Measurements from ENCODE around the gene ARL14EPL.

ARL14EPL gene

DNA sequence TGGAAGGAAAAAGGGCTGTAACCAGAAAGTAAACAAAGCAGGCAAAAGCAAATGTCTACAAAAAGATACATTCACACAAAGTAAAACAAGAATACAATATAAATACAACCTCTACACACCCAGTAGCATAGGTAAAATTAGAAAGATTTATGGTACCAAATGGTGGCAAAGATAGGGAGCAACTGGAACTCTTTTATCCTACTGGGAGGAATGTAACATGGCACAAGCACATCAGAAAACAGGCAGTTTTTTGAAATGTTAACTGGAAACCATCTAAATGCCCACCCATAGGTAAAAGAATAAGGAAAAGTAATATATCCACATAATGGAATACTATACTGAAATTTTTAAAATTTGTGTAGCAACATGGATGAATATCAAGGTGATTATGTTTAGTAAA, 8.7 kb upstream of the ARL14EPL start:
- H3K36me3 ChIP-seq (ENCODE audit: low read length), result no peaks in the 10 kb centered on the region
- no peaks in the 10 kb centered on the region for H3F3A ChIP-seq (ENCODE audit: insufficient read depth)
- no peak overlapping the region for H2AFZ ChIP-seq (ENCODE audit: low read depth, low read length, severe bottlenecking)
- no peaks in the 10 kb centered on the region for H3K9me2 ChIP-seq (replicated peaks; ENCODE audit: insufficient read depth, low read length)
- TF ChIP-seq EZH2phosphoT487 (conservative IDR thresholded peaks at IDR 0.05; ENCODE audit: low read length), result no peak
- TF ChIP-seq, protein P1, sequence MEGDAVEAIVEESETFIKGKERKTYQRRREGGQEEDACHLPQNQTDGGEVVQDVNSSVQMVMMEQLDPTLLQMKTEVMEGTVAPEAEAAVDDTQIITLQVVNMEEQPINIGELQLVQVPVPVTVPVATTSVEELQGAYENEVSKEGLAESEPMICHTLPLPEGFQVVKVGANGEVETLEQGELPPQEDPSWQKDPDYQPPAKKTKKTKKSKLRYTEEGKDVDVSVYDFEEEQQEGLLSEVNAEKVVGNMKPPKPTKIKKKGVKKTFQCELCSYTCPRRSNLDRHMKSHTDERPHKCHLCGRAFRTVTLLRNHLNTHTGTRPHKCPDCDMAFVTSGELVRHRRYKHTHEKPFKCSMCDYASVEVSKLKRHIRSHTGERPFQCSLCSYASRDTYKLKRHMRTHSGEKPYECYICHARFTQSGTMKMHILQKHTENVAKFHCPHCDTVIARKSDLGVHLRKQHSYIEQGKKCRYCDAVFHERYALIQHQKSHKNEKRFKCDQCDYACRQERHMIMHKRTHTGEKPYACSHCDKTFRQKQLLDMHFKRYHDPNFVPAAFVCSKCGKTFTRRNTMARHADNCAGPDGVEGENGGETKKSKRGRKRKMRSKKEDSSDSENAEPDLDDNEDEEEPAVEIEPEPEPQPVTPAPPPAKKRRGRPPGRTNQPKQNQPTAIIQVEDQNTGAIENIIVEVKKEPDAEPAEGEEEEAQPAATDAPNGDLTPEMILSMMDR (IDR thresholded peaks at IDR 0.05; ENCODE audit: insufficient read depth, low read length, poor library complexity, severe bottlenecking), result no peak
- no peak overlapping the region for H3K9ac ChIP-seq (ENCODE audit: low read length)
- no peaks in the 10 kb centered on the region for H3K27me3 ChIP-seq (ENCODE audit: low read length)
- H4K20me1 ChIP-seq (ENCODE audit: low read depth, low read length), result no peaks in the 10 kb centered on the region
- no peaks in the 10 kb centered on the region for H3K9me3 ChIP-seq (ENCODE audit: insufficient read depth, low read length)
- H3K4me2 ChIP-seq (ENCODE audit: low read depth, low read length, poor library complexity, severe bottlenecking), result no peak overlapping the region
- no peak overlapping the region for H3K4me3 ChIP-seq (ENCODE audit: insufficient read depth, low read length, poor library complexity, severe bottlenecking)
- no peaks in the 10 kb centered on the region for H3K79me2 ChIP-seq (ENCODE audit: insufficient read depth, low read length)
- H3K27ac ChIP-seq (ENCODE audit: low read depth, low read length), result no peak overlapping the region

DNA sequence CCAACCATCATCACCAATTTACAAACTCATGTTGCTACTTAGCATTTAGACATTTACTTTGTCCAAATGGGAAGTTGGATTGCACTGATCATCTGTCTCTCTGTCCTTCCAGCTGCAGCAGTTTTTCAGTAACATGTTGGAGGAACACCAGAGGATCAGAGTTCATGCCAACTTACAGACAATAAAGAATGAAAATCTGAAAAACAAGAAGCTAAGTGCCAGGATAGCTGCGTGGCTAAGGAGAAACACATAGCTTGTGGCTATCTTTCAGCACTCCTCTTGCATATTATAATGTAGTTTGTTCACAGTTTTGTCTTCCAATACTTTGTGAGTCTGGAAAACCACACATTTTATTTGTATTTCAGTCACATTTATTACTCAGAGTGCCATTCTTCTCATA, 6.4 kb upstream of the ARL14EPL start:
- no peak for TF ChIP-seq EZH2phosphoT487 (conservative IDR thresholded peaks at IDR 0.05; ENCODE audit: low read length)
- TF ChIP-seq, protein P1 (IDR thresholded peaks at IDR 0.05; ENCODE audit: insufficient read depth, low read length, poor library complexity, severe bottlenecking), result no peak
- H3K4me3 ChIP-seq (ENCODE audit: insufficient read depth, low read length, poor library complexity, severe bottlenecking), result no peak overlapping the region
- no peaks in the 10 kb centered on the region for H3K9me2 ChIP-seq (replicated peaks; ENCODE audit: insufficient read depth, low read length)
- H2AFZ ChIP-seq (ENCODE audit: low read depth, low read length, severe bottlenecking), result no peak overlapping the region
- no peaks in the 10 kb centered on the region for H3K27me3 ChIP-seq (ENCODE audit: low read length)
- no peaks in the 10 kb centered on the region for H3K36me3 ChIP-seq (ENCODE audit: low read length)
- H3K4me2 ChIP-seq (ENCODE audit: low read depth, low read length, poor library complexity, severe bottlenecking), result no peak overlapping the region
- no peak overlapping the region for H3K27ac ChIP-seq (ENCODE audit: low read depth, low read length)
- no peaks in the 10 kb centered on the region for H3F3A ChIP-seq (ENCODE audit: insufficient read depth)
- no peaks in the 10 kb centered on the region for H4K20me1 ChIP-seq (ENCODE audit: low read depth, low read length)
- H3K9me3 ChIP-seq (ENCODE audit: insufficient read depth, low read length), result no peaks in the 10 kb centered on the region
- H3K9ac ChIP-seq (ENCODE audit: low read length), result no peak overlapping the region
- no peaks in the 10 kb centered on the region for H3K79me2 ChIP-seq (ENCODE audit: insufficient read depth, low read length)

DNA sequence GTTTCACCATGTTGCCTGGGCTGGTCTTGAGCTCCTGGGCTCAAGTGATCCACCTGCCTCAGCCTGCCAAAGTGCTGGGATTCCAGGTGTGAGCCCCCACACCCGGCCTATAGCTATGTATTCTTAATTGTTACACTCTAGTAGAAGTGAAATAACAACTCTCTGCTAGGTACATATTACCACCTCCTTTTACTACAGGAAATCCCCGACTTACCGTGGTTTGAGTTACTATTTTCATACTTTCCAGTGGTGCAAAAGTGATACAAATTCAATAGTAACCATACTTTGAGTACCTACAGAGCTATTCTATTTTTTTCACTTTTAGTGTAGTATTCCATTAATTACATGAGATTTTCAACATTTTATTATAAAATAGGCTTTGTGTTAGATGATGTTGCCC, 719 bp downstream of the ARL14EPL start:
- Histone ChIP-seq H3K79me2 (ENCODE audit: insufficient read depth, low read length) (no peaks in the 10 kb centered on the region), H3K4me2 (ENCODE audit: low read depth, low read length, poor library complexity, severe bottlenecking) (peak overlapping the region; percentile 11), H3K36me3 (ENCODE audit: low read length) (no peaks in the 10 kb centered on the region), H3K9me3 (ENCODE audit: insufficient read depth, low read length) (no peaks in the 10 kb centered on the region), H3K4me3 (ENCODE audit: insufficient read depth, low read length, poor library complexity, severe bottlenecking) (no peak overlapping the region), H2AFZ (ENCODE audit: low read depth, low read length, severe bottlenecking) (no peak overlapping the region), H3K9ac (ENCODE audit: low read length) (no peak overlapping the region), H4K20me1 (ENCODE audit: low read depth, low read length) (no peaks in the 10 kb centered on the region), H3F3A (ENCODE audit: insufficient read depth) (no peaks in the 10 kb centered on the region), H3K27ac (ENCODE audit: low read depth, low read length) (no peak overlapping the region), H3K9me2 (replicated peaks; ENCODE audit: insufficient read depth, low read length) (no peaks in the 10 kb centered on the region), H3K27me3 (ENCODE audit: low read length) (no peaks in the 10 kb centered on the region)
- TF ChIP-seq EZH2phosphoT487 (conservative IDR thresholded peaks at IDR 0.05; ENCODE audit: low read length), result no peak
- TF ChIP-seq, protein P1 (IDR thresholded peaks at IDR 0.05; ENCODE audit: insufficient read depth, low read length, poor library complexity, severe bottlenecking), result no peak

All from SU-DHL-6 (cell line).